Measurements from ENCODE around the gene SHB.

SHB gene

GRCh38 chr9:38059233-38059936 is 9.6 kb downstream of the SHB start:
- Histone ChIP-seq H3K36me3 (ENCODE audit: insufficient read depth, low read length) (no peaks in the 10 kb centered on the region), H3K4me2 (ENCODE audit: low read length) (no peak overlapping the region), H3K27ac (ENCODE audit: low read depth, low read length, poor library complexity, severe bottlenecking) (no peak overlapping the region), H4K20me1 (ENCODE audit: insufficient read depth, low read length) (no peaks in the 10 kb centered on the region), H2AFZ (ENCODE audit: low read length) (no peak overlapping the region), H3K27me3 (ENCODE audit: insufficient read depth, low read length) (no peaks in the 10 kb centered on the region), H3K9ac (ENCODE audit: low read length) (no peak overlapping the region), H3K9me2 (ENCODE audit: low read depth, low read length) (no peaks in the 10 kb centered on the region), H3K9me3 (ENCODE audit: low read length) (no peaks in the 10 kb centered on the region), H3F3A (ENCODE audit: insufficient read depth, low read length) (no peaks in the 10 kb centered on the region), H3K79me2 (ENCODE audit: insufficient read depth, low read length) (no peaks in the 10 kb centered on the region), H3K4me1 (ENCODE audit: insufficient read depth, low read length, severe bottlenecking) (no peaks in the 10 kb centered on the region), H3K4me3 (ENCODE audit: low read depth, low read length, poor library complexity, severe bottlenecking) (no peak overlapping the region)
- TF ChIP-seq CTCF (IDR thresholded peaks at IDR 0.05; ENCODE audit: low read length), result no peak
- TF ChIP-seq EZH2 (IDR thresholded peaks at IDR 0.05; ENCODE audit: borderline replicate concordance, low read length), result no peak

- Histone ChIP-seq H3K4me1 (ENCODE audit: insufficient read depth, low read length, severe bottlenecking) (no peaks in the 10 kb centered on the region), H3K36me3 (ENCODE audit: insufficient read depth, low read length) (no peaks in the 10 kb centered on the region), H3K9ac (ENCODE audit: low read length) (no peak overlapping the region), H3K9me3 (ENCODE audit: low read length) (no peaks in the 10 kb centered on the region), H3K27ac (ENCODE audit: low read depth, low read length, poor library complexity, severe bottlenecking) (no peak overlapping the region), H3K4me3 (ENCODE audit: low read depth, low read length, poor library complexity, severe bottlenecking) (no peak overlapping the region), H3K4me2 (ENCODE audit: low read length) (no peak overlapping the region), H3F3A (ENCODE audit: insufficient read depth, low read length) (no peaks in the 10 kb centered on the region), H3K79me2 (ENCODE audit: insufficient read depth, low read length) (no peaks in the 10 kb centered on the region), H2AFZ (ENCODE audit: low read length) (no peak overlapping the region), H4K20me1 (ENCODE audit: insufficient read depth, low read length) (no peaks in the 10 kb centered on the region), H3K9me2 (ENCODE audit: low read depth, low read length) (no peaks in the 10 kb centered on the region), H3K27me3 (ENCODE audit: insufficient read depth, low read length) (no peaks in the 10 kb centered on the region)
- TF ChIP-seq EZH2 (IDR thresholded peaks at IDR 0.05; ENCODE audit: borderline replicate concordance, low read length), result no peak
- TF ChIP-seq CTCF (IDR thresholded peaks at IDR 0.05; ENCODE audit: low read length), result no peak
Observed at GRCh38 chr9:38058452-38059232, 10.4 kb downstream of the SHB start.

- H4K20me1 ChIP-seq (ENCODE audit: insufficient read depth, low read length), result no peaks in the 10 kb centered on the region
- TF ChIP-seq EZH2 (IDR thresholded peaks at IDR 0.05; ENCODE audit: borderline replicate concordance, low read length) (no peak), CTCF (IDR thresholded peaks at IDR 0.05; ENCODE audit: low read length) (no peak)
- no peak overlapping the region for H3K4me3 ChIP-seq (ENCODE audit: low read depth, low read length, poor library complexity, severe bottlenecking)
- H3K4me2 ChIP-seq (ENCODE audit: low read length), result no peak overlapping the region
- H2AFZ ChIP-seq (ENCODE audit: low read length), result no peak overlapping the region
- H3K79me2 ChIP-seq (ENCODE audit: insufficient read depth, low read length), result no peaks in the 10 kb centered on the region
- no peaks in the 10 kb centered on the region for H3K4me1 ChIP-seq (ENCODE audit: insufficient read depth, low read length, severe bottlenecking)
- H3F3A ChIP-seq (ENCODE audit: insufficient read depth, low read length), result no peaks in the 10 kb centered on the region
- H3K9me3 ChIP-seq (ENCODE audit: low read length), result no peaks in the 10 kb centered on the region
- no peak overlapping the region for H3K9ac ChIP-seq (ENCODE audit: low read length)
- no peak overlapping the region for H3K27ac ChIP-seq (ENCODE audit: low read depth, low read length, poor library complexity, severe bottlenecking)
- no peaks in the 10 kb centered on the region for H3K27me3 ChIP-seq (ENCODE audit: insufficient read depth, low read length)
- H3K36me3 ChIP-seq (ENCODE audit: insufficient read depth, low read length), result no peaks in the 10 kb centered on the region
- no peaks in the 10 kb centered on the region for H3K9me2 ChIP-seq (ENCODE audit: low read depth, low read length)
Observed at GRCh38 chr9:38057416-38058195, 11.4 kb downstream of the SHB start.

All from OCI-LY1 (cell line).